ENCODE measurements around the gene USP40. TPM values are rescaled to one million over a fixed set of nuclear protein-coding genes. Genes with fewer than 3 reads are reported as not detected.

The USP40 gene
- total RNA-seq, 1 donor from 2014 or later: 32.9 TPM

GRCh38 chr2:233446606-233447305, 119.8 kb downstream of the USP40 start:
- H3K9ac ChIP-seq: no peak overlapping the region
- H4K20me1 ChIP-seq (ENCODE audit: low read depth): no peaks in the 10 kb centered on the region
- no peak overlapping the region for H2AFZ ChIP-seq (replicated peaks)
- Mint-ChIP-seq H3K27ac (no peak overlapping the region), H3K4me3 (no peak overlapping the region), H3K27me3 (ENCODE audit: insufficient read depth, low read depth) (peaks cover 7% of the 10 kb centered on the region), H3K36me3 (peaks cover 18% of the 10 kb centered on the region), H3K4me1 (peaks cover 14% of the 10 kb centered on the region), H3K9me3 (no peaks in the 10 kb centered on the region)
- DNase-seq (ENCODE audit: low spot score): no peak
- no peak overlapping the region for H3K4me3 ChIP-seq
- no peak overlapping the region for H3K4me2 ChIP-seq
- no peaks in the 10 kb centered on the region for H3K9me3 ChIP-seq (ENCODE audit: low read depth)
- no peaks in the 10 kb centered on the region for H3K36me3 ChIP-seq
- H3F3A ChIP-seq (ENCODE audit: low read depth): no peaks in the 10 kb centered on the region
- peaks cover 4% of the 10 kb centered on the region for H3K4me1 ChIP-seq
- TF ChIP-seq EZH2 (IDR thresholded peaks at IDR 0.05) (no peak), CTCF (IDR thresholded peaks at IDR 0.05) (no peak), EZH2phosphoT487 (IDR thresholded peaks at IDR 0.05) (no peak)
- no peaks in the 10 kb centered on the region for H3K27me3 ChIP-seq
- H3K27ac ChIP-seq: no peak overlapping the region
- H3K79me2 ChIP-seq (ENCODE audit: low read depth): no peaks in the 10 kb centered on the region

GRCh38 chr2:233446121-233446520, 120.5 kb downstream of the USP40 start:
- peaks cover 4% of the 10 kb centered on the region for H3K4me1 ChIP-seq
- H3K4me3 Mint-ChIP-seq: no peak overlapping the region
- no peak overlapping the region for H2AFZ ChIP-seq (replicated peaks)
- no peak overlapping the region for H3K27ac Mint-ChIP-seq
- H3K4me3 ChIP-seq: no peak overlapping the region
- peaks cover 14% of the 10 kb centered on the region for H3K4me1 Mint-ChIP-seq
- H3K9me3 Mint-ChIP-seq: no peaks in the 10 kb centered on the region
- TF ChIP-seq EZH2 (IDR thresholded peaks at IDR 0.05) (no peak), EZH2phosphoT487 (IDR thresholded peaks at IDR 0.05) (no peak), CTCF (IDR thresholded peaks at IDR 0.05) (no peak)
- H3K79me2 ChIP-seq (ENCODE audit: low read depth): no peaks in the 10 kb centered on the region
- no peaks in the 10 kb centered on the region for H3K9me3 ChIP-seq (ENCODE audit: low read depth)
- H3K27ac ChIP-seq: no peak overlapping the region
- no peak for DNase-seq (ENCODE audit: low spot score)
- H3F3A ChIP-seq (ENCODE audit: low read depth): no peaks in the 10 kb centered on the region
- H3K9ac ChIP-seq: no peak overlapping the region
- no peaks in the 10 kb centered on the region for H4K20me1 ChIP-seq (ENCODE audit: low read depth)
- H3K27me3 ChIP-seq: no peaks in the 10 kb centered on the region
- H3K36me3 Mint-ChIP-seq: peaks cover 18% of the 10 kb centered on the region
- no peak overlapping the region for H3K4me2 ChIP-seq
- no peaks in the 10 kb centered on the region for H3K36me3 ChIP-seq
- H3K27me3 Mint-ChIP-seq (ENCODE audit: insufficient read depth, low read depth): peaks cover 7% of the 10 kb centered on the region

DNA sequence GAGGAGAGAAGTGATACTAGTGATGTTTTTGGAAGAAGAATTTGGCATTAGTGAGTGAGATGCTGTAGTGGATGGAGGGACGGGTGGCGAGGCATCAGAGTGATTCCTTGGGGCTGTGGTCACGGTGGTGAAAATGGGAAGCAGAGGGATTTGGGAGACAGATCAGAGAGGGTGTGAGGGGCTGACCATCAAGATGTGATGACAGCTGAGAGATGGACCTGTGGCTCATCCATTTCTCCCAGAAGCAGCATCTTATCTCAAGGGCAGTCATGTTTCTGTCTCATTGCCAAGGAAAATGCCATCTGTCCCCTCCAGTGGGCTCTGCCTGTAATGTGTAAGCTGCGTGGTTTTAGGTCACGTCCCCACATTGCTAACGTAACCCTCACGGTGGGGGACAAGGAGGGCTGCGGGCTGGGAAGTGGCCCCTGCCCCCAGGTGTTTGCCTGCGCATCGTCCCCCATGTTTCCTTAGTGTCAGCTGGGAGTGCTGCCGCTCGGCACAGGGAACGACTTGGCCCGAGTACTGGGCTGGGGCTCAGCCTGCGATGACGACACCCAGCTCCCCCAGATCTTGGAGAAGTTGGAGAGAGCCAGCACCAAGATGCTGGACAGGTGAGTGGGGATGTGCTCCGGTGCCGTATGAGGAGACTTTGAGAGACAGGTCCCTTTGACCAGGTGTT, 121.3 kb downstream of the USP40 start:
- Histone ChIP-seq H3K4me3 (no peak overlapping the region), H3K4me1 (peaks cover 4% of the 10 kb centered on the region), H3K27me3 (no peaks in the 10 kb centered on the region), H3K79me2 (ENCODE audit: low read depth) (no peaks in the 10 kb centered on the region), H3K4me2 (no peak overlapping the region), H4K20me1 (ENCODE audit: low read depth) (no peaks in the 10 kb centered on the region), H3F3A (ENCODE audit: low read depth) (no peaks in the 10 kb centered on the region), H3K9ac (no peak overlapping the region), H3K9me3 (ENCODE audit: low read depth) (no peaks in the 10 kb centered on the region), H2AFZ (replicated peaks) (no peak overlapping the region), H3K27ac (no peak overlapping the region), H3K36me3 (no peaks in the 10 kb centered on the region)
- peaks cover 18% of the 10 kb centered on the region for H3K36me3 Mint-ChIP-seq
- H3K4me1 Mint-ChIP-seq: peaks cover 14% of the 10 kb centered on the region
- H3K27ac Mint-ChIP-seq: no peak overlapping the region
- TF ChIP-seq EZH2phosphoT487 (IDR thresholded peaks at IDR 0.05) (no peak), CTCF (IDR thresholded peaks at IDR 0.05) (no peak), EZH2 (IDR thresholded peaks at IDR 0.05) (no peak)
- no peaks in the 10 kb centered on the region for H3K9me3 Mint-ChIP-seq
- H3K27me3 Mint-ChIP-seq (ENCODE audit: insufficient read depth, low read depth): peaks cover 7% of the 10 kb centered on the region
- H3K4me3 Mint-ChIP-seq: no peak overlapping the region
- DNase-seq (ENCODE audit: low spot score): no peak
